PFSK-1 (cell line): ENCODE measurements around the gene MIDN.

Experiments
- POLR2AphosphoS5 ChIP-seq: IDR thresholded peaks from 2 replicates; pipeline ENCODE4 v1.6.1; 2012; ENCODE audit warnings: low read depth, mild to moderate bottlenecking, control low read depth, low read length, moderate library complexity
- REST ChIP-seq, 2 experiments: IDR thresholded peaks; 2 replicates each; pipeline versions ENCODE4 v1.6.1 to v1.8.0; 2011 to 2012; ENCODE audit warnings: low read depth in 2 of 2, low read length in 2 of 2, control low read depth in 1 of 2, inconsistent platforms in 1 of 2, mild to moderate bottlenecking in 1 of 2, moderate library complexity in 1 of 2; ENCODE audit not compliant: insufficient read depth in 1 of 2

- TF ChIP-seq REST (IDR thresholded peaks at IDR 0.05; ENCODE audit: insufficient read depth in 1 of 2, low read depth in 2 of 2, low read length in 2 of 2) (no peak), POLR2AphosphoS5 (no peak)
Measured at GRCh38 chr19:1214862-1215731, 33.3 kb upstream of the MIDN start.
